Measurements from ENCODE around the gene CTRL.

Gene CTRL

DNA sequence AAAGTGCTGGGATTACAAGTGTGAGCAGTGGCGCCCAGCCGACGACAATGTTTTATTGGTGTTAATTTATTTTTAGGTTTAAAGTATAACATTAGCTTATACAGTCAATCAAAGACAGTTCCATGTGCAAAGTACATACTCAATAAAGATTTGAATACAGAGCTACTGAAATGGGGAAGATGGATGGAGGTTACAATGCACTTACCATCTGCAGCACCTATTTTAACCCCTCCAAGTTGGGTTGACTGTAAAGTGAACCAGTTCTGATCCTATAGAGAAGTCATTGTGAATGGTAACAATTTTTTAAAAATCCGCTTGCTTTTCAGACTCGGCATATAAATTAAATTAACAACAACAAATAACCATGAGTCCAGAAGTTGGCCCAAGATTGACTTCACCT, 39.3 kb downstream of the CTRL start:
- DNase-seq (ENCODE audit: low read depth) = no peak

GRCh38 chr16:67888331-67888730, 43.3 kb downstream of the CTRL start:
- no peak for DNase-seq (ENCODE audit: low read depth)

GRCh38 chr16:67886387-67886786, 45.3 kb downstream of the CTRL start:
- DNase-seq (ENCODE audit: low read depth) = no peak

GRCh38 chr16:67885976-67886375, 45.7 kb downstream of the CTRL start:
- DNase-seq (ENCODE audit: low read depth) = no peak

DNA sequence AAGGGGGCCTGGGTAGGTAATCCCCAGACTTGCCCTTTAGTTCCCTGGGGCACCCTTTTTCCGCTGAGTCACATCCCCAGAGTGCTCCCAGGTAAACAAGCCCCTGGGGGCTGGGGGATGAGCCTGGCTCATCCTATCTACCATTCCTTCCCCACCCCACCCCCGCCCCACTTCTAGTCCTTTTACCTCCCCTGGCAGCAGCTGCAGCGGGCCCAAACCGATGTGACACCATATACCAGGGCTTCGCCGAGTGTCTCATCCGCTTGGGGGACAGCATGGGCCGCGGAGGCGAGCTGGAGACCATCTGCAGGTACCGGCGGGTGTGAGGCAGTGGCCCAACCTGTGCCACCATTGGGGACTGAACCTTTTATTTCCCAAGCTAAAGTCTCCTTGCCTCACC, 46.1 kb downstream of the CTRL start:
- no peak for DNase-seq (ENCODE audit: low read depth)

DNA sequence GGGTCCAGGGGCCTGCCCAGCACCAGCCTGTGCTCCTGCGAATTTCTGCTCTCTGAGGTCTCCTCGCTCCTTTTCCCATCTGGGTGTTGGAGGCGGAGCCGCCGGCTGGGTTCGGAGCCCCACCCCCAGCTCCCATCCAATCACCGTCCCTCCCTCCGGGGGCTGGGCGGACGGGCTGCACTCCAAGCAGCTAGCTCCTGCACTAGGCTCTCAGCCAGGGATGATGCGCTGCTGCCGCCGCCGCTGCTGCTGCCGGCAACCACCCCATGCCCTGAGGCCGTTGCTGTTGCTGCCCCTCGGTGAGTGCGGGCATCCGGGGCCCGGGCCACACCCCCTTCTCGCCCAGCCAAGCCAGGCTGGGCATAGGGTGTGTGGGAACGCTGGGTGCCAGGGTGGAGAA, 47.0 kb downstream of the CTRL start, which contains the start of gene NRN1L:
NRN1L (plus strand) TSS at position 202 of the 400 bp plus-strand sequence; CDS start at position 221, 19 bp downstream.
- DNase-seq (ENCODE audit: low read depth) = no peak

DNA sequence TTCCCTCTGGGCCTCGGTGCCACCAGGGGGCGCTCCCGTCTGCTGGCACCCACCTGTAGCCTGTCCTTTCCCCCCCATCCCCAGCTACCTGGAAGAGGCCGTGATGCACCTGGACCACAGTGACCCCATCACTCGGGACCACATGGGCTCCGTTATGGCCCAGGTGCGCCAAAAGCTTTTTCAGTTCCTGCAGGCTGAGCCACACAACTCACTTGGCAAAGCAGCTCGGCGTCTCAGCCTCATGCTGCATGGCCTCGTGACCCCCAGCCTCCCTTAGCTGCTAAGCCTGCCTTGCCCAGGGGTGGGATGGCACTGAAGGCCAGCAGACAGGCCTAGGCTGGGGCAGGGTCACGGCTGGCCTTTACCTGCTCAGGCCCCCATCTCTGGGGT, 47.8 kb downstream of the CTRL start:
- DNase-seq (ENCODE audit: low read depth) = peak; percentile 71

DNA sequence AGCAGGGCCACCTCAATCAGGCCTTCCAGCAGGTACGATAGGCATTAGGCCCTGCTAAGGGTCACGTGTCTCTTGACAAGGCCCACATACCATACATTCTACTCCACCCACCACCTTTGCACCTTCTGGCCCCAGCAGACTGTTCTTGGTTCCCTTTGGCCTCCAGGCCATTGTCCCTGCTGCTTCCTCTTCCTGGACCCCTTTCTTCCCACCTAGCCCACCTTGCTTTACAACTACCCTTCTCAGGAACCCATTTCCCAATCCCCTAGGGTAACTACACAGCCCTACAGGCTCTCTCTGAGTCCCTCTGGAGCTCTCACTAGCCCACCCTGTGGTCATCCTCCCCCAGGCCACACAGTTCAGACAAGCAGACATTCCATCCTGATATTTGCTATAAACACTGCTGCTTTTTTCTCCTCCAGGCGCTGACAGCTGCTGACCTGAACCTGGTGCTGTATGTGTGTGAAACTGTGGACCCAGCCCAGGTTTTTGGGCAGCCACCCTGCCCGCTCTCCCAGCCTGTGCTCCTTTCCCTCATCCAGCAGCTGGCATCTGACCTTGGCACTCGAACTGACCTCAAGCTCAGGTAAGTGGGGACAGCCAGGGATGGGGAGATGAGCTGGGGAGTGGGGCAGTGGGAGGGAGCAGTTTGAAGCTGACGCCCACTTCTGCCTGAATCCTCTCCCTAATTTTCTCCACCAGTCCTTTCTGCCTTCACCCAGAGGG, 48.4 kb downstream of the CTRL start:
- DNase-seq (ENCODE audit: low read depth) = no peak

- DNase-seq (ENCODE audit: low read depth) = no peak
Measured at GRCh38 chr16:67882374-67883145, 49.1 kb downstream of the CTRL start.

DNA sequence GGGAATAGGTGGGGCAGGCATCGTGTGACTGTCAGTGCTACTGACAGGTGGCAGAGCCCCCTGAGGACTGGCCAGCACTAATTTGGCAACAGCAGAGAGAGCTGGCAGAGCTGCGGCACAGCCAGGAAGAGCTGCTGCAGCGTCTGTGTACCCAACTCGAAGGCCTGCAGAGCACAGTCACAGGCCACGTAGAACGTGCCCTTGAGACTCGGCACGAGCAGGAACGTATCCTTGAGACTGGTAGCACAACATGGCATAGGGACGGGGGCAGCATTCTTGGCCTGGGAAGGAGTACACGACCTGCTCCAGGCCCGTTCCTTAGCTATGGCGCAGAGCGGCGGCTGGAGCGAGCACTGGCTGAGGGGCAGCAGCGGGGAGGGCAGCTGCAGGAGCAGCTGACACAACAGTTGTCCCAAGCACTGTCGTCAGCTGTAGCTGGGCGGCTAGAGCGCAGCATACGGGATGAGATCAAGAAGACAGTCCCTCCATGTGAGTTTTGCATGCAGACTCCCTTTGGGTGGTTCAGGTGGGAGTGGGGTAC, 50.0 kb downstream of the CTRL start:
- no peak for DNase-seq (ENCODE audit: low read depth)

DNA sequence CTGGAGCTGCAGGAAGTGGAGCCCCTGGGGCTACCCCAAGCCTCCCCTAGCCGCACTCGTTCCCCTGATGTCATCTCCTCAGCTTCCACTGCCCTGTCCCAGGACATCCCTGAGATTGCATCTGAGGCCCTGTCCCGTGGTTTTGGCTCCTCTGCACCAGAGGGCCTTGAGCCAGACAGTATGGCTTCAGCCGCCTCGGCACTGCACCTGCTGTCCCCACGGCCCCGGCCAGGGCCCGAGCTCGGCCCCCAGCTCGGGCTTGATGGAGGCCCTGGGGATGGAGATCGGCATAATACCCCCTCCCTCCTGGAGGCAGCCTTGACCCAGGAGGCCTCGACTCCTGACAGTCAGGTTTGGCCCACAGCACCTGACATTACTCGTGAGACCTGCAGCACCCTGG, 51.1 kb downstream of the CTRL start:
- no peak for DNase-seq (ENCODE audit: low read depth)

- DNase-seq (ENCODE audit: low read depth) = no peak
Measured at GRCh38 chr16:67879936-67880335, 51.7 kb downstream of the CTRL start.

Data from stimulated activated CD8-positive, alpha-beta memory T cell treated with anti-CD3 and anti-CD28 coated beads, Interleukin-15, amount 100 ng/mL, for 24 hours (primary cell).